Endothelial cell of umbilical vein (primary cell): Measurements from ENCODE around the gene KDM4B.

Experiments used
- CTCF ChIP-seq, 2 donors: IDR thresholded peaks; 1 replicate in 1 of 2; 2 replicates in 1 of 2; pipeline ENCODE4 v1.5.1; 2011; ENCODE audit warnings: low read length in 2 of 2, mild to moderate bottlenecking in 2 of 2, moderate library complexity in 2 of 2, control low read depth in 1 of 2, inconsistent platforms in 1 of 2, low read depth in 1 of 2; ENCODE audit not compliant: insufficient read depth in 1 of 2; ENCODE audit errors: extremely low read depth in 1 of 2
- EZH2 ChIP-seq: IDR thresholded peaks from 2 replicates; pipeline ENCODE4 v1.6.1; 2012; ENCODE audit warnings: borderline replicate concordance, low read depth, mild to moderate bottlenecking, moderate library complexity, low read length, inconsistent platforms; ENCODE audit not compliant: severe bottlenecking
- FOS ChIP-seq: IDR thresholded peaks from 2 replicates; pipeline ENCODE4 v1.6.1; 2011; ENCODE audit warnings: mild to moderate bottlenecking, low read length, moderate library complexity, borderline replicate concordance; ENCODE audit not compliant: insufficient read depth
- GATA2 ChIP-seq: IDR thresholded peaks from 2 replicates; pipeline ENCODE4 v1.7.0; 2011; ENCODE audit warnings: low read depth, mild to moderate bottlenecking, moderate library complexity, mixed read lengths, low read length; ENCODE audit not compliant: insufficient read length, insufficient read depth
- JUN ChIP-seq: IDR thresholded peaks from 2 replicates; pipeline ENCODE4 v1.6.1; 2011; ENCODE audit warnings: borderline replicate concordance, low read depth; ENCODE audit not compliant: insufficient read length, insufficient read depth
- MYC ChIP-seq: IDR thresholded peaks from one replicate; pipeline ENCODE4 v1.6.1; 2011; ENCODE audit warnings: mild to moderate bottlenecking, low read depth, low read length
- POLR2A ChIP-seq: IDR thresholded peaks from 2 replicates; pipeline ENCODE4 v1.6.1; 2012; ENCODE audit warnings: low read depth, mild to moderate bottlenecking, control low read depth, low read length
- POLR2AphosphoS5 ChIP-seq: IDR thresholded peaks from 2 replicates; pipeline ENCODE4 v1.6.1; 2012; ENCODE audit warnings: low read depth, mild to moderate bottlenecking, control low read depth, low read length, moderate library complexity; ENCODE audit not compliant: insufficient read depth
- TF ChIP-seq, protein P1 (sequence below): IDR thresholded peaks from 2 replicates; pipeline ENCODE4 v1.6.1; 2011; ENCODE audit not compliant: insufficient read depth, insufficient read length

DNA sequence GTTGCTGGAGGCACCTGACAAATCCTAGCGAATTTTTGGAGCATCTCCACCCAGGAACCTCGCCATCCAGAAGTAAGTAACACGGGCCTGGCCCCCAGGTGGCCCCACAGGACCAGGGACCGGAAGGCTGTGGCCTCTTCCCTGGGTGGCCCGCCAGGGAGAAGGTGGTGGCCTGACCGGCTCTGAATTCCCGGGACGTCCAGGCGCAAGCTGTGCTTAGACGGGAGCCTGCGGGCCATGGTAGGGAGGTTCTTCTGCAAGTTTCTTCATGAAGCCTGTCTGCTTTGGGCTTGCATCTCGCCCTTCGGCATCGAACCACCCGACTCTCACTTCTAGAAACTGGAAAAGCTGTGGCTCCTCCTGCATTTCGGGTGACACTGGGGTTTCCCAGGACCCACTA is 47.4 kb downstream of the KDM4B start:
- no peak for TF ChIP-seq CTCF (IDR thresholded peaks at IDR 0.05; ENCODE audit: extremely low read depth in 1 of 2, insufficient read depth in 1 of 2, low read depth in 1 of 2, low read length in 2 of 2)
- TF ChIP-seq POLR2AphosphoS5 = no peak
- no peak for TF ChIP-seq EZH2
- no peak for TF ChIP-seq GATA2
- TF ChIP-seq, protein P1, sequence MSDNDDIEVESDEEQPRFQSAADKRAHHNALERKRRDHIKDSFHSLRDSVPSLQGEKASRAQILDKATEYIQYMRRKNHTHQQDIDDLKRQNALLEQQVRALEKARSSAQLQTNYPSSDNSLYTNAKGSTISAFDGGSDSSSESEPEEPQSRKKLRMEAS = no peak
- no peak for TF ChIP-seq JUN
- no peak for TF ChIP-seq MYC
- no peak for TF ChIP-seq POLR2A
- no peak for TF ChIP-seq FOS
